HPDE6-E6E7 (cell line): ENCODE results near the gene DERA.
A peak's percentile ranks its signal among the peaks of the same experiment; 100 is the strongest.
"Not testable (repeated sequence)": the region's sequence is repeated elsewhere in the genome, so short reads cannot be mapped to it uniquely, and the experiment has no call there.

ENCODE experiments used
- DNase-seq: peaks from one replicate; pipeline ENCODE4 v3.0.0; 2011; ENCODE audit warnings: missing footprints; ENCODE audit errors: extremely low spot score

DERA gene

GRCh38 chr12:15910864-15911721 is at the start of gene DERA:
Gene DERA (plus strand): TSS chr12:15911332. CDS start chr12:15911384, 52 bp downstream.
- DNase-seq: peak; percentile 64

GRCh38 chr12:15861404-15861803 is 49.7 kb upstream of the DERA start:
- no peak for DNase-seq

GRCh38 chr12:15862840-15863239 is 48.3 kb upstream of the DERA start:
- no peak for DNase-seq

DNA sequence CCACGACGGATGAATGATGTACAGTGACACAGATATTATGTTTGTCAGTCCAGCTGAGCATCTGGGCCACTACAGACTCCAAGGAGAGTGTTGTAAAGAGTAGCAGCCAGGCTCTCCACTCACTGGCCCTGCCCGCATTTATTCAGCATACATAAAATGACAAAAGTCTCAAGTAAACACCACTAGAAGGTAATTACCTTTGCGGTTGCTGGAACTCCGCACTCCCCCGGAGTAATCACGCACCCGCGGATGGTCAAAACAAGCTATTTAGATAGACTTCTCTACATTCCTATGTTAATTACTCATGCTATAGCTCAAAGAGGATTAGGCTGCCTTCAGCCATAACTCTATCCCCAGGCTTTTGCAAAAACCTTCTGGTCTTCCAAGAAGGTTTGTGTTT is 47.8 kb upstream of the DERA start:
- DNase-seq: no peak

DNA sequence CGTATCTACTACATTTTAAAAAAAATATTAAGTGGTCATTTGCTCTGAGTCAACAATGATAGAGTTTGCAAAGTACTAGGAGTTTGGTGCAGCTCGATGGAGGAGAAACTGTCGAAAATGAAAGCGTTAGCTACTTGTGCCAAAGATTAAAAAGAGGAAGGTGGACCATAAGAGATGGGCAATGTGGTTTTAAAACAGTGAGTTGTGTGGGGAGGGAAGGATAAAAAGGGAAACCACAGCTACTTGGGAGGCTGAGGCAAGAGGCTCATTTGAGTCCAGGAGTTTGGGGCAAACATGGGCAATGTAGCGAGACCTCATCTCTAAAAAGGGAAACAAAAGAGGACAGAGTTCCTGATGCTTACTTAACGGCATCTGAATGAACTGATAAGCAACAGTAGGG is 47.1 kb upstream of the DERA start:
- DNase-seq: no peak

- DNase-seq: no peak
Measured at GRCh38 chr12:15868186-15868585, 42.9 kb upstream of the DERA start.

- DNase-seq: no peak
Measured at GRCh38 chr12:15873556-15873955, 37.6 kb upstream of the DERA start.

- not testable (repeated sequence) for DNase-seq
Measured at GRCh38 chr12:15874556-15875145, 36.5 kb upstream of the DERA start.

- DNase-seq: no peak
Measured at GRCh38 chr12:15875863-15876262, 35.3 kb upstream of the DERA start.

- no peak for DNase-seq
Measured at GRCh38 chr12:15879413-15879812, 31.7 kb upstream of the DERA start.

DNA sequence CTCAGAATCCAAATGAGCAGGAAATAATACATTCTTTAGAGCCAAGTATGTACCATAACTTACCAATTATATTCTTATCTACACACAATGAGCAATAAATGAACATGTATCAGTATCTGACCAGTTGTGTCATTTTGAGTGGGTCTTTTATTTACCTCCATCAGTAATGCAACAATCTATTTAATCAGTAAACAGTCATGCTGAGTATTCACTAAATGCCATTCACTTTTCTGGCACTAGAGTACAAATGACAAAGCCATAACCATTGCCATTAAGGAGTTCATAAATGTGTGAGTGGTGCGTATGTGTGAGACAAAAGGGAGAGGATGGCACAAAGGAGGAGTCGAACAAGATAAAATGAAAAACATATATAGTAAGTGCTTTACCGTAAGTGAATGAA is 30.4 kb upstream of the DERA start:
- DNase-seq: no peak

DNA sequence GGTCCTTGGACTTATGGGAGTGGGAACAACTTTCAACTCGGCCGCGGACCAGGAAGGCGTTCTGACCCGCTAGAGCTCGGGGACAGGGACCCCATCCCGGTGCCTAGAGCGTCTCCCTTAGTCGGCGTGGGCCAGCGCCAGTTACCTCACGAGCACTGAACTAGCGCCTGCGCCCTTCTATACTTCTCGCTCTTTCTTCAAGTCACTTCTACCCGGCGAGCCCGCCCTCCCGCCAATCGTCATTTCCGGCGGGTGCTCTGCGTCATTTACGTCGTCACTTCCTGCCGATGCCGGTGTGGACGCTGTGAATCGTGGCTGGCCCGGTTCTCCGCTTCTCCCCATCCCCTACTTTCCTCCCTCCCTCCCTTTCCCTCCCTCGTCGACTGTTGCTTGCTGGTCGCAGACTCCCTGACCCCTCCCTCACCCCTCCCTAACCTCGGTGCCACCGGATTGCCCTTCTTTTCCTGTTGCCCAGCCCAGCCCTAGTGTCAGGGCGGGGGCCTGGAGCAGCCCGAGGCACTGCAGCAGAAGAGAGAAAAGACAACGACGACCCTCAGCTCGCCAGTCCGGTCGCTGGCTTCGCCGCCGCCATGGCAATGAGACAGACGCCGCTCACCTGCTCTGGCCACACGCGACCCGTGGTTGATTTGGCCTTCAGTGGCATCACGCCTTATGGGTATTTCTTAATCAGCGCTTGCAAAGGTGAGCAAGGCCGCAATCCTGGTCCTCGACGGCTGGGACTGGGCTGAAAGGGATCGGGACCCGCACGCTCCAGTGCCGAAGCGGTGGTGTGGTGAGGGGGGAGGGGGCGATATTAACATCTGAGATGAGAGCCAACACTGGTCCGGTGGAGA is 28.8 kb upstream of the DERA start, which contains the start of gene STRAP:
Gene STRAP, plus strand, starts transcription at position 270 of the 854 bp plus-strand sequence. Its CDS starts 321 bp downstream, at position 591.
- peak; percentile 84 for DNase-seq

- DNase-seq: no peak
Measured at GRCh38 chr12:15883536-15883935, 27.6 kb upstream of the DERA start.

GRCh38 chr12:15886372-15887042 is 24.6 kb upstream of the DERA start:
- DNase-seq: no peak

GRCh38 chr12:15887043-15887817 is 23.9 kb upstream of the DERA start:
- DNase-seq: no peak

DNA sequence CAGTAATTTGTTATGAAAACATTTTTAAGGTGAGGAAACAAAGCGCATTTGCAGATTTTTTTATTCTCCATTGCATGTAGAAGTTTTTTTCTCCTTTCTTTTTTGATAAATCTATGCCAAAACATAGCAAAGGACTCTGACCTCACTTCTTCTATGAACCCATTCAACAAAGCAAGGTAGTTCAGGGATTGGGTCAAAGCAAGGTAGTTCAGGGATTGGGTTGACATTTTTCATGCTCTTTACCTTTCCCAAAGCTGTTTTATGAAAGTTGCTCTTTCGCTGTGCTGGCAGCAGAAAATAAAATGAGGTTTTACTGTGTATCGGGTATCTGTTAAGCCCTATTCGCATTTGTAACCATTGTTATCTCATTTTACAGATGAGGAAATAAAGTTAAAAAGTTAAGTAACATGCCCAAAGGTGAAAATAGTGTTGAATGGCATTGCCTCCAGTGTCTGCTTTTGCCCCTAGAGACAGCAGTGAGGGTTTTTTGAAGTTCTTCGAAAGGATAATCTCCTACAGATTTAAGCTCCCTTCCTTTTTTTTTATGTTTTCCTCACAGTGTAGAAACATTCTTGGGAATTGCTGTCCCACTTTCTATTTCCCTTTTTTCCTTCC is 18.4 kb upstream of the DERA start:
- no peak for DNase-seq

DNA sequence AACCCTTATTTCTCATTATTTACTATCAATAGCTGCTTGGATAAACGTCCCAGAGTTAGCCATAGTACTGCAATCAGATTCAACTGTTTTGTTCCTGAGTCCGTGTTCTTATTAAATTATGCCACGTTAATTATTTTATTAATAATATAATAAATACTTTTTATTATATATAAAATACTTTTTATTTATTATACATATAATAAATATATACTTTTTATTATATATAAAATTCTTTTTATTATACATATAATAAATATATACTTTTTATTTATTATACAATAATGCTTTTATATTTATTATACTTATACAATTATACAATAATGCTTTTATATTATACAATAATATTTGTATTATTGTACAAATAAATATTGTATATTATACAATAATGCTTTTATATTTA is 17.9 kb upstream of the DERA start:
- no peak for DNase-seq

- no peak for DNase-seq
Measured at GRCh38 chr12:15896867-15897266, 14.3 kb upstream of the DERA start.

DNA sequence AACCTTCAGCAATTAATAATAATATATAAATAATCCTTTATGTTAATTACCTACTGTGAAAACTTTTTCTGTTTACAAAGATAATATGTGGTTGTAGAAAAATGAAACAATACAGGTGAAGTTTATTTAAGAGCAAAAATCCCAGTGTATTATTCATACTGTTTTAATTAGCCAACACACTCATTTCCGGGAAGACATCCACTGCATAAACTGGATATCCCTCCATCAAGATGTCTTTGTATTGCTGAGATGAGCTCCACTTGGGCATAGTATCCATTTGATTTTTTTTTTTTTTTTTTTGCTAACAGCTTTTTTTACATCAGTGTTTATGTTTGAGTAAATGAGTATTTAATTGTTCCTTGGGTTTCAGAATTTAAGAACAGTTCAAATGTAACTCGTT is 13.7 kb upstream of the DERA start:
- DNase-seq: no peak

DNA sequence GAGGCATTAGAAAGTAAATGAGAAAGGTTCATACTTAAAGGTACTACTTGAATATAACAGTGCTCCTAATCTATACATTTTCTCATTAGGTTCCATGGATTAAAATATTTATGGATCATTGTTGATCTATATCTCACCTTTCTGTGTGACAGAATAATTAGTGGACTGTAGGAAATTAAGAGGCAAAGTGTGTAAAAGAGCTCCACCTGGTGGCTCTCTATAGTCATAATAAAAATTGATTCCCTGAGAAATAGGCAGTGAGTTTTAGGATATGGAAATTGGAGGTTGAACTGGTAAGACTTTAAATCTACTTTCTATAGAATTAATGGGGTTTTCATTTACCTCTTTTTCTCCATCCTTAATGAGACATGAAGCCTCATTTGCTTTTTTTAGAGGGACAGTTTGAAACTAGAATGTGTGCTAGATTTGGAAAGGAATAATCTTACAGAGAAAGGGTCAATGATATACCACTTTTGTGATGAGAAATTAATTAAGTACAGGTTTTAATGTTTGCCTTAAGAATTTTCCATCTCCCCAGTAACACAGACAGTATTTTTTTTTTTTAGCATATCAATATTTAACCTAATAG is 11.8 kb upstream of the DERA start:
- no peak for DNase-seq
